ENCODE results near the gene FKBP1B.

Gene FKBP1B

GRCh38 chr2:24072259-24072658 is 22.7 kb downstream of the FKBP1B start:
- no peak for TF ChIP-seq POLR2A (IDR thresholded peaks at IDR 0.05; ENCODE audit: low read depth, low read length)
- DNase-seq (ENCODE audit: insufficient read length, low spot score) (no peak), FAIRE-seq (no peak)

- FAIRE-seq (no peak), DNase-seq (ENCODE audit: insufficient read length, low spot score) (no peak)
- TF ChIP-seq POLR2A (IDR thresholded peaks at IDR 0.05; ENCODE audit: low read depth, low read length): no peak
Measured at GRCh38 chr2:24073816-24074215, 24.3 kb downstream of the FKBP1B start.

- DNase-seq (ENCODE audit: insufficient read length, low spot score) (no peak), FAIRE-seq (no peak)
- no peak for TF ChIP-seq POLR2A (IDR thresholded peaks at IDR 0.05; ENCODE audit: low read depth, low read length)
Measured at GRCh38 chr2:24075259-24075658, 25.7 kb downstream of the FKBP1B start.

- FAIRE-seq (peak; percentile 94), DNase-seq (ENCODE audit: insufficient read length, low spot score) (peak; percentile 90)
- TF ChIP-seq POLR2A (IDR thresholded peaks at IDR 0.05; ENCODE audit: low read depth, low read length): peak; percentile 71
Measured at GRCh38 chr2:24075915-24076848, 26.6 kb downstream of the FKBP1B start, which contains the start of gene SF3B6. SF3B6 (minus strand) TSS chr2:24076326; CDS start chr2:24076229, 97 bp downstream.

- TF ChIP-seq POLR2A (IDR thresholded peaks at IDR 0.05; ENCODE audit: low read depth, low read length): no peak
- FAIRE-seq (no peak), DNase-seq (ENCODE audit: insufficient read length, low spot score) (no peak)
Measured at GRCh38 chr2:24076849-24077534, 27.5 kb downstream of the FKBP1B start.

GRCh38 chr2:24077535-24077877 is 28.0 kb downstream of the FKBP1B start:
- DNase-seq (ENCODE audit: insufficient read length, low spot score): no peak
- TF ChIP-seq POLR2A (IDR thresholded peaks at IDR 0.05; ENCODE audit: low read depth, low read length): no peak
- FAIRE-seq: no peak

GRCh38 chr2:24077879-24078278 is 28.3 kb downstream of the FKBP1B start:
- no peak for TF ChIP-seq POLR2A (IDR thresholded peaks at IDR 0.05; ENCODE audit: low read depth, low read length)
- FAIRE-seq (no peak), DNase-seq (ENCODE audit: insufficient read length, low spot score) (no peak)

- no peak for TF ChIP-seq POLR2A (IDR thresholded peaks at IDR 0.05; ENCODE audit: low read depth, low read length)
- DNase-seq (ENCODE audit: insufficient read length, low spot score) (no peak), FAIRE-seq (no peak)
Measured at GRCh38 chr2:24080701-24081100, 31.2 kb downstream of the FKBP1B start.

GRCh38 chr2:24082787-24083566 is 33.4 kb downstream of the FKBP1B start:
- no peak for DNase-seq (ENCODE audit: insufficient read length, low spot score)
- no peak for FAIRE-seq
- no peak for TF ChIP-seq POLR2A (IDR thresholded peaks at IDR 0.05; ENCODE audit: low read depth, low read length)

- peak; percentile 68 for DNase-seq (ENCODE audit: insufficient read length, low spot score)
- 0 out of 2 replicates have a peak, but pooled peaks have one; percentile 6 for TF ChIP-seq POLR2A (IDR thresholded peaks at IDR 0.05; ENCODE audit: low read depth, low read length)
- peak; percentile 23 for FAIRE-seq
Measured at GRCh38 chr2:24083567-24084385, 34.2 kb downstream of the FKBP1B start.

GRCh38 chr2:24084386-24085199 is 35.1 kb downstream of the FKBP1B start, which contains the start of gene TP53I3:
TP53I3 (minus strand) TSS chr2:24084834; CDS start chr2:24084326, 508 bp downstream.
- peak; percentile 45 for FAIRE-seq

GRCh38 chr2:24085200-24085489 is 35.6 kb downstream of the FKBP1B start:
- DNase-seq (ENCODE audit: insufficient read length, low spot score) (peak; percentile 17), FAIRE-seq (no peak)
- TF ChIP-seq POLR2A (IDR thresholded peaks at IDR 0.05; ENCODE audit: low read depth, low read length): no peak

More at GRCh38 chr2:24084386-24085199, 35.1 kb downstream of the FKBP1B start, which contains the start of gene TP53I3:
- peak; percentile 73 for TF ChIP-seq POLR2A (IDR thresholded peaks at IDR 0.05; ENCODE audit: low read depth, low read length)
- DNase-seq (ENCODE audit: insufficient read length, low spot score): peak; percentile 89

All from H54 (cell line).